Osteocyte (in vitro differentiated cells): ENCODE results near the gene PTPRN2. TPM values are rescaled to one million over a fixed set of nuclear protein-coding genes. Genes with fewer than 3 reads are reported as not detected.

ENCODE experiments used
- DNase-seq: peaks from one replicate; pipeline ENCODE4 v3.0.0; 2021; ENCODE audit warnings: mixed read lengths; ENCODE audit not compliant: unreplicated experiment; ENCODE audit errors: extremely low spot score
- H3K27ac Mint-ChIP-seq: one replicate; pipeline ENCODE4 v1.8.0; 2021; ENCODE audit warnings: mild to moderate bottlenecking, mixed read lengths; ENCODE audit not compliant: unreplicated experiment
- H3K27me3 Mint-ChIP-seq: one replicate; pipeline ENCODE4 v1.8.0; 2021; ENCODE audit warnings: mixed read lengths; ENCODE audit not compliant: unreplicated experiment
- H3K36me3 Mint-ChIP-seq: one replicate; pipeline ENCODE4 v1.8.0; 2021; ENCODE audit warnings: mixed read lengths; ENCODE audit not compliant: unreplicated experiment
- H3K4me1 Mint-ChIP-seq: one replicate; pipeline ENCODE4 v1.8.0; 2021; ENCODE audit warnings: mixed read lengths; ENCODE audit not compliant: unreplicated experiment
- H3K4me3 Mint-ChIP-seq: one replicate; pipeline ENCODE4 v1.8.0; 2021; ENCODE audit warnings: mild to moderate bottlenecking, moderate library complexity, mixed read lengths; ENCODE audit not compliant: unreplicated experiment
- H3K9me3 Mint-ChIP-seq: one replicate; pipeline ENCODE4 v1.8.0; 2021; ENCODE audit warnings: mixed read lengths; ENCODE audit not compliant: unreplicated experiment
- CTCF ChIP-seq: fragments of 200-600 bp; sonication (generic); IDR thresholded peaks from 2 replicates; pipeline ENCODE4 v1.5.0; 2021; ENCODE audit warnings: antibody characterized with exemption, mild to moderate bottlenecking, moderate library complexity
- total RNA-seq: library from RNA; stranded (reverse); gene quantifications from 2 replicates; pipeline ENCODE4 v1.2.1, GENCODE V29; 2021

Gene PTPRN2
- total RNA-seq, 1 donor from 2014 or later, result 0.59 TPM

DNA sequence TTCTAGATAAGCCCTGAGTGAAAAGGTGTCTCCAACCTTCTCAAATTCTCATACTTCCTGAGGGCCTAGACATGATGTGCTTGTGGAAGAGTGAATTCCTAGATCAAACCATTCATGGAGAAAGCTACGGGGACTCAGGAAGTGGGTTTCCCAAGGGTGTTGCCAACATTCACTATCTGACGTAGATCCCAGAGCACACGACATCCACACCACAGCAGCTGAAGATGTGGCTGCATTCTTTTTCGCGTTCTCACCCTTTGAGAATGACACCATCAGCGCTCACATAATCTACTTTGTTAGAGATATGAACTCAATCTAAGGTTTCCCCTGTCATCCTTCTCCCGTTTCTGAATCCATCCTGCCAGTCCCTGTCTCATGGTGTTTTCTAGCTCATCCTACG is 960.0 kb downstream of the PTPRN2 start:
- Mint-ChIP-seq H3K9me3 (no peaks in the 10 kb centered on the region), H3K36me3 (no peaks in the 10 kb centered on the region), H3K27me3 (no peaks in the 10 kb centered on the region), H3K4me3 (no peak overlapping the region), H3K27ac (no peak overlapping the region), H3K4me1 (no peaks in the 10 kb centered on the region)
- TF ChIP-seq CTCF, result no peak
- no peak for DNase-seq

GRCh38 chr7:157627033-157627432 is 960.6 kb downstream of the PTPRN2 start:
- DNase-seq, result no peak
- no peak overlapping the region for H3K4me3 Mint-ChIP-seq
- H3K27me3 Mint-ChIP-seq, result no peaks in the 10 kb centered on the region
- no peaks in the 10 kb centered on the region for H3K36me3 Mint-ChIP-seq
- H3K9me3 Mint-ChIP-seq, result no peaks in the 10 kb centered on the region
- H3K27ac Mint-ChIP-seq, result no peak overlapping the region
- H3K4me1 Mint-ChIP-seq, result no peaks in the 10 kb centered on the region
- TF ChIP-seq CTCF, result no peak

- TF ChIP-seq CTCF, result no peak
- no peaks in the 10 kb centered on the region for H3K9me3 Mint-ChIP-seq
- no peaks in the 10 kb centered on the region for H3K36me3 Mint-ChIP-seq
Observed at GRCh38 chr7:157625973-157626742, 961.5 kb downstream of the PTPRN2 start.

GRCh38 chr7:157623556-157623955 is 964.1 kb downstream of the PTPRN2 start:
- DNase-seq, result no peak
- no peaks in the 10 kb centered on the region for H3K9me3 Mint-ChIP-seq
- H3K36me3 Mint-ChIP-seq, result no peaks in the 10 kb centered on the region
- no peak overlapping the region for H3K27ac Mint-ChIP-seq
- H3K4me3 Mint-ChIP-seq, result no peak overlapping the region
- no peak for TF ChIP-seq CTCF
- no peaks in the 10 kb centered on the region for H3K27me3 Mint-ChIP-seq
- H3K4me1 Mint-ChIP-seq, result no peaks in the 10 kb centered on the region

More at GRCh38 chr7:157625973-157626742, 961.5 kb downstream of the PTPRN2 start:
- Mint-ChIP-seq H3K4me3 (no peak overlapping the region), H3K27ac (no peak overlapping the region), H3K4me1 (no peaks in the 10 kb centered on the region), H3K27me3 (no peaks in the 10 kb centered on the region)
- DNase-seq, result no peak

DNA sequence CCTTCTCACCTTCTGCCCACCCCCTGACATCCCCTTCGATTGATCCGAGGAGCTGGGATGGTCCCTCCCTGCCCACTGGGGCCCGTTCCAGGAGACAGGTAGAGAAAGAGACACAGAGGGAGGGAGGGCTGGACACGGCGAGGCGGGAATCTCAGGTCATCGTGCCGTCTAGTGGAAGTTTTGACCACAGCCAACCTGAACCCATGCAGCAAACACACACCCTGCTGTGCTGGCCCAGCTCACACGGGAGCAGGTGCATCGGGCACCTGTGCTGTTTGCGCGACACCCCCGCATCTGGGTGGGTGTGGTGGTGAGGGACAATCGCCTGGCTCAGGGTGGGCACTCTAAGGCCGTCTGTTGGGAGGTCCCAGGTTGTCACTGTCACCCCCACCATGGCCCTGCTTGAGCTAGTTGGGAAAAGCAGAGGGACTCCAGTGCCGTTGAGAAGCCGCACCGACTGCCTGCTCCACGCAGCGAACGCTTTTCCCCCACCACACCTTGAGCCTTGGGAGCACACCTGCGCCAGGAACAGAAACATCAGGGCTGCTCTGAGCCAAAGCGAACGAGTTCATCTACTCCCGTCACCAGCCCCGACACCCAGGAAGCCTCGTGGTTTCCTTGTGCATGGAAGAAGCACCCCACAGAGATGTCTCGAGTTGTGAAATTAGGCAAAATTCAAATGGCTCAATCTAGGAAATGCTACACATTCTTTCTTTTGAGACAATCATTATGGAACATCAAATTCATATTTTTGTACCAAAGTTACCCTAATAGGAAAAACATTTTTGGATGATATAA is 965.0 kb downstream of the PTPRN2 start:
- no peak for DNase-seq
- Mint-ChIP-seq H3K27ac (no peak overlapping the region), H3K4me1 (no peaks in the 10 kb centered on the region), H3K27me3 (no peaks in the 10 kb centered on the region), H3K9me3 (no peaks in the 10 kb centered on the region), H3K36me3 (no peaks in the 10 kb centered on the region), H3K4me3 (no peak overlapping the region)
- TF ChIP-seq CTCF, result no peak
